SK-N-SH treated with all-trans-retinoic acid at 6 μM for 48 hours (cell line): ENCODE data around the gene DDX31.

ENCODE experiments used
- ARNTL ChIP-seq: fragments of 450-650 bp; formaldehyde crosslinking; IDR thresholded peaks from 2 replicates; pipeline ENCODE4 v1.5.0; 2020; ENCODE audit warnings: low read depth, mild to moderate bottlenecking, moderate library complexity, borderline replicate concordance
- ISL1 ChIP-seq: fragments of 250-450 bp; sonication (Bioruptor Pico); IDR thresholded peaks from 2 replicates; pipeline ENCODE4 v2.1.2; 2022; ENCODE audit warnings: mild to moderate bottlenecking, moderate library complexity
- SNAI2 ChIP-seq: fragments of 250-450 bp; sonication (Bioruptor Pico); IDR thresholded peaks from 2 replicates; pipeline ENCODE4 v1.5.0; 2020; ENCODE audit warnings: mild to moderate bottlenecking, moderate library complexity
- TF ChIP-seq, protein P1 (sequence below): fragments of 250-450 bp; sonication (Bioruptor Pico); IDR thresholded peaks from 2 replicates; pipeline ENCODE4 v1.8.0; 2020; ENCODE audit warnings: mild to moderate bottlenecking, moderate library complexity, borderline replicate concordance

DNA sequence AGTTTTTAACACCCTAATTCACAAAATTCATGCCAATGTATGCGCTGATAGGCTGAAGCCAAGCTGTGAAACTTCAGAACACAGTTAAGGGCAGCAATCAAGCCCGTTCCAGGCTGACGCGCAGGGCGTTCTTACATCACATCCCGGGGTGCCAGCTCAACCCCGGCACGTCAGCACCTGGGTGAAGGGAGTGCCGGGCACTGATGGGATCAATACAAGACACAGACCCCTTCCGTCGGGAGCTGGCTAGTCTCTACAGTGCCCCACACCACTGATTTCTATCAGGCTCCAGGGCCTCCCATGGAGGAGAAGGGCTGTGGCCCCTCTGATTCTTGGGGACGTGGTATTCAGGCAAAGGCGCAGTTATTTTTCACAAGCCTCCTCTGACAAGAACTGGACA is 75.4 kb downstream of the DDX31 start:
- TF ChIP-seq, protein P1, sequence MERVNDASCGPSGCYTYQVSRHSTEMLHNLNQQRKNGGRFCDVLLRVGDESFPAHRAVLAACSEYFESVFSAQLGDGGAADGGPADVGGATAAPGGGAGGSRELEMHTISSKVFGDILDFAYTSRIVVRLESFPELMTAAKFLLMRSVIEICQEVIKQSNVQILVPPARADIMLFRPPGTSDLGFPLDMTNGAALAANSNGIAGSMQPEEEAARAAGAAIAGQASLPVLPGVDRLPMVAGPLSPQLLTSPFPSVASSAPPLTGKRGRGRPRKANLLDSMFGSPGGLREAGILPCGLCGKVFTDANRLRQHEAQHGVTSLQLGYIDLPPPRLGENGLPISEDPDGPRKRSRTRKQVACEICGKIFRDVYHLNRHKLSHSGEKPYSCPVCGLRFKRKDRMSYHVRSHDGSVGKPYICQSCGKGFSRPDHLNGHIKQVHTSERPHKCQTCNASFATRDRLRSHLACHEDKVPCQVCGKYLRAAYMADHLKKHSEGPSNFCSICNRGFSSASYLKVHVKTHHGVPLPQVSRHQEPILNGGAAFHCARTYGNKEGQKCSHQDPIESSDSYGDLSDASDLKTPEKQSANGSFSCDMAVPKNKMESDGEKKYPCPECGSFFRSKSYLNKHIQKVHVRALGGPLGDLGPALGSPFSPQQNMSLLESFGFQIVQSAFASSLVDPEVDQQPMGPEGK (CRISPR knock-in tag) = no peak
- TF ChIP-seq ISL1 (CRISPR knock-in tag) = no peak
- TF ChIP-seq ARNTL (CRISPR knock-in tag) = no peak
- no peak for TF ChIP-seq SNAI2 (CRISPR knock-in tag)
